GM23248 (cell line): Measurements from ENCODE around the gene PGD. TPM values are rescaled to one million over a fixed set of nuclear protein-coding genes. Genes with fewer than 3 reads are reported as not detected.

Experiments used
- DNase-seq: peaks from one replicate; pipeline ENCODE4 v3.0.0-alpha.2; 2015
- H2AFZ ChIP-seq: fragments of 200-600 bp; sonication (generic); 2 replicates; pipeline ENCODE4 v1.6.1; 2016; ENCODE audit warnings: antibody characterized with exemption
- H3F3A ChIP-seq: fragments of 200-600 bp; sonication (generic); 2 replicates; pipeline ENCODE4 v1.6.1; 2016; ENCODE audit warnings: mild to moderate bottlenecking, antibody characterized with exemption, mixed run types; ENCODE audit not compliant: insufficient read depth
- H3K27ac ChIP-seq: fragments of 200-600 bp; sonication (generic); 2 replicates; pipeline ENCODE4 v1.5.1; 2016; ENCODE audit warnings: mild to moderate bottlenecking
- H3K27me3 ChIP-seq: fragments of 200-600 bp; sonication (generic); replicated peaks from 2 replicates; pipeline ENCODE4 v1.6.1; 2016; ENCODE audit warnings: mild to moderate bottlenecking; ENCODE audit not compliant: insufficient read depth
- H3K36me3 ChIP-seq: fragments of 200-600 bp; sonication (generic); 2 replicates; pipeline ENCODE4 v1.6.1; 2016; ENCODE audit warnings: low read depth, mild to moderate bottlenecking
- H3K4me1 ChIP-seq: fragments of 200-600 bp; sonication (generic); 2 replicates; pipeline ENCODE4 v1.6.1; 2016; ENCODE audit warnings: mild to moderate bottlenecking; ENCODE audit not compliant: insufficient read depth
- H3K4me2 ChIP-seq: fragments of 200-600 bp; sonication (generic); one replicate; pipeline ENCODE4 v1.6.1; 2016; ENCODE audit warnings: mild to moderate bottlenecking; ENCODE audit not compliant: unreplicated experiment
- H3K4me3 ChIP-seq: fragments of 200-600 bp; sonication (generic); 2 replicates; pipeline ENCODE4 v1.5.1; 2016; ENCODE audit warnings: mild to moderate bottlenecking
- H3K79me2 ChIP-seq: fragments of 200-600 bp; sonication (generic); 2 replicates; pipeline ENCODE4 v1.6.1; 2016; ENCODE audit warnings: mild to moderate bottlenecking; ENCODE audit not compliant: insufficient read depth
- H3K9ac ChIP-seq: fragments of 200-600 bp; sonication (generic); 2 replicates; pipeline ENCODE4 v1.6.1; 2016; ENCODE audit warnings: mild to moderate bottlenecking
- H3K9me2 ChIP-seq: fragments of 200-600 bp; sonication (generic); 2 replicates; pipeline ENCODE4 v1.6.1; 2016; ENCODE audit warnings: mixed run types, mild to moderate bottlenecking, moderate library complexity; ENCODE audit not compliant: insufficient read depth
- H3K9me3 ChIP-seq: fragments of 200-600 bp; sonication (generic); one replicate; pipeline ENCODE4 v1.6.1; 2017; ENCODE audit warnings: low read depth
- H4K20me1 ChIP-seq: fragments of 200-600 bp; sonication (generic); 2 replicates; pipeline ENCODE4 v1.6.0; 2016; ENCODE audit not compliant: insufficient read depth
- EZH2 ChIP-seq: fragments of 200-600 bp; sonication (generic); IDR thresholded peaks from 2 replicates; pipeline ENCODE4 v1.6.1; 2018; ENCODE audit warnings: antibody characterized with exemption, mild to moderate bottlenecking; ENCODE audit not compliant: insufficient read depth, poor library complexity, severe bottlenecking
- EZH2phosphoT487 ChIP-seq: fragments of 200-600 bp; sonication (generic); IDR thresholded peaks from 2 replicates; pipeline ENCODE4 v1.6.1; 2018; ENCODE audit warnings: antibody characterized with exemption, moderate library complexity, mild to moderate bottlenecking, low read depth; ENCODE audit not compliant: insufficient read depth
- WGBS, 2 experiments: methylation state at CpG; one replicate each; pipeline ENCODE4 v1.1.6; 2015 to 2017; ENCODE audit warnings: low lambda C conversion rate in 2 of 2, low coverage in 1 of 2; ENCODE audit errors: missing lambda C conversion rate in 2 of 2; 5-methylcytosine and 5-hydroxymethylcytosine counted together
- in situ Hi-C: fragments of 300-500 bp; cut with MboI; formaldehyde crosslinking; loops from 2 replicates; pipeline ENCODE4 v1.15.0; 2020
- polyA plus RNA-seq: library from polyadenylated mRNA; unstranded; fragments of >200 nt; fragmentation: Nextera tagmentation; extraction: Ambion mirVana; gene quantifications from 2 replicates; pipeline ENCODE4 v1.2.1, GENCODE V29; 2016
- total RNA-seq: library from RNA; depleted of rRNA; stranded (reverse); fragments of >200 nt; shearing (Covaris generic); gene quantifications from 2 replicates; pipeline ENCODE4 v1.2.3, GENCODE V29; 2014

PGD gene
- total and polyA plus RNA-seq, 2 experiments from 2014 or later: 51.7 to 61.4 TPM

DNA sequence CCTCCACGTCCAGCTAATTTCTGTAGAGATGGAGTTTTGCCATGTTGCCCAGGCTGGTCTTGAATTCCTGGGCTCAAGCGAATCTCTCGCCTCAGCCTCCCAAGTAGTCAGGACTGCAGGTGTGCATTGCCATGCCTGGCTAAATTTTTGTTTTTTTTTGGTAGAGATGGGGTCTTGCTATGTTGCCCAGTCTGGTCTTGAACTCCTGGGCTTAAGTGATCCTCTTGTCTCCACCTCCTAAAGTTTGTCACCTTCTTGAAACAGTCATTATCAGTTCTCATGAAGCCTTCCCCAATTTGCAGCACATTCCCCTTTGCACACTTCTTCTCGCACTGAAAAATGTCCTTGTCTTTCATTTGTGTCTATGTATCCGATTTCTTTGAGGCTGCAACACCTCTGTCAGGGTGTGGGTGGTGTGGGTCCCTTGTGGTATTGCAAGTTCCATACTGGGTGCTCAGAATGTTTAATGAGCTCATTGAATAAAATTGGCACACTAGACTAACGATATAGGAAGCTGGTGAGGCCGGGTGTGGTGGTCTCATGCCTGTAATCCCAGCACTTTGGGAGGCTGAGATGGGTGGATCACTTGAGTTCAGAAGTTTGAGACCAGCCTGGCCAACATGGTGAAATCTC, 48.0 kb downstream of the PGD start:
- peaks cover 16% of the 10 kb centered on the region for H3K4me1 ChIP-seq
- no peaks in the 10 kb centered on the region for H4K20me1 ChIP-seq
- 98 to 99% methylated on average over 7 of the region's 7 CpGs for WGBS, 2 experiments
- no peak overlapping the region for H3K9ac ChIP-seq
- H3K9me2 ChIP-seq: no peaks in the 10 kb centered on the region
- no peaks in the 10 kb centered on the region for H3K9me3 ChIP-seq
- H3K36me3 ChIP-seq: no peaks in the 10 kb centered on the region
- H3K4me2 ChIP-seq: no peak overlapping the region
- no peak overlapping the region for H2AFZ ChIP-seq
- in situ Hi-C loops: no loop called here
- no peaks in the 10 kb centered on the region for H3K79me2 ChIP-seq
- no peak for TF ChIP-seq EZH2
- TF ChIP-seq EZH2phosphoT487: no peak
- H3K27ac ChIP-seq: no peak overlapping the region
- no peak overlapping the region for H3K4me3 ChIP-seq
- no peak for DNase-seq
- H3F3A ChIP-seq: peaks cover 18% of the 10 kb centered on the region
- no peaks in the 10 kb centered on the region for H3K27me3 ChIP-seq

DNA sequence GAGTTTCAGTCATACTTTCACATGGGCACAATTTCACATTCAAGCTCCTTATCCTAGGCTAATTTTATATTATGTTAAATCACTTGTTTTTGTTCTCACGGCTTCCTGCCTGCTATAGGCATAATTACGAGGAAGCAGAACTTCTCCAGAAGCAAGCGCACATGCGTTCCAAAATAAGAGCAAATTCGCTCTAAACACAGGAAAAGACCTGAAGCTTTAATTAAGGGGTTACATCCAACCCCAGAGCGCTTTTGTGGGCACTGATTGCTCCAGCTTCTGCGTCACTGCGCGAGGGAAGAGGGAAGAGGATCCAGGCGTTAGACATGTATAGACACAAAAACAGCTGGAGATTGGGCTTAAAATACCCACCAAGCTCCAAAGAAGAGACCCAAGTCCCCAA, 50.9 kb downstream of the PGD start, which contains the start of gene CORT:
Gene CORT (plus strand): TSS at position 281 of the 400 bp plus-strand sequence. CDS start 193 bp downstream, outside the sequence.
- peak within 1 kb of the TSS; percentile 54 for H3K9ac ChIP-seq
- H4K20me1 ChIP-seq: no peaks in the 10 kb centered on the region
- no peak for DNase-seq
- no peaks in the 10 kb centered on the region for H3K36me3 ChIP-seq
- peak within 1 kb of the TSS; percentile 65 for H3K27ac ChIP-seq
- peak within 1 kb of the TSS; percentile 65 for H3K4me3 ChIP-seq
- H3F3A ChIP-seq: peaks cover 20% of the 10 kb centered on the region
- no peaks in the 10 kb centered on the region for H3K9me3 ChIP-seq
- H3K27me3 ChIP-seq: no peaks in the 10 kb centered on the region
- H3K9me2 ChIP-seq: no peaks in the 10 kb centered on the region
- no peak for TF ChIP-seq EZH2phosphoT487
- TF ChIP-seq EZH2: no peak
- H3K4me2 ChIP-seq: peak within 1 kb of the TSS; percentile 87
- in situ Hi-C loops: no loop called here
- peaks cover 19% of the 10 kb centered on the region for H3K4me1 ChIP-seq
- no peaks in the 10 kb centered on the region for H3K79me2 ChIP-seq
- WGBS, 2 experiments: 98 to 99% methylated on average over 10 of the region's 10 CpGs
- peak within 1 kb of the TSS; percentile 81 for H2AFZ ChIP-seq

DNA sequence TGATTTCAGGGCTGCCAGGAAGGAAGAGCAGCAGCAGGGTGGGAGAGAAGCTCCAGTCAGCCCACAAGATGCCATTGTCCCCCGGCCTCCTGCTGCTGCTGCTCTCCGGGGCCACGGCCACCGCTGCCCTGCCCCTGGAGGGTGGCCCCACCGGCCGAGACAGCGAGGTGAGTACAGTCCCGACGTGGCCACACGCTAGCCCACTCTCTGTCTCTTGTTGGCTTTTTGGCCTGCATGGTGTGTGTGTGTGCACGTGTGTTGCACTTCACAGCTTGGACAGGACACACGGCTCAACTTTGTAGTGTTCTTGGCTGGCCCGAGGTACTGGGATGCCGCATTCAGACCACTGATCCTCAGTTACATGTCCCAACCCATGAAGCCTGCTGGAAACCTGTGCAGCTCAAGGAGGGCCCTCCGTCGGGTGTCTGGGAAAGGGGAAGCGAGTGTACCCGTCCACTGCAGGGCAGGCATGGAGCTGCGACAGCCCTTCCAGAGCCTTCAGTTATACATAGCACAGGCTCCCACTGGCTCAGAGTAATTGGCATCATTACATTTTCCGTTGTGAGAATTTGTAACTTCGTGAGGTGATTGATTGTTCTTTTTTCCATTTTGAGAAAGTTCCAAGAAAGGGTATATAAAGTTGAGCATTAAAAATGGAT, 51.4 kb downstream of the PGD start:
- Histone ChIP-seq H2AFZ (peak overlapping the region; percentile 81), H3K9ac (peak overlapping the region; percentile 54), H4K20me1 (no peaks in the 10 kb centered on the region), H3K4me1 (peaks cover 19% of the 10 kb centered on the region), H3K4me3 (peak overlapping the region; percentile 65; the same call in 1 of the 2 replicates), H3K9me3 (no peaks in the 10 kb centered on the region), H3F3A (peaks cover 20% of the 10 kb centered on the region), H3K36me3 (no peaks in the 10 kb centered on the region), H3K9me2 (no peaks in the 10 kb centered on the region), H3K4me2 (peak overlapping the region; percentile 87), H3K27ac (peak overlapping the region; percentile 65), H3K27me3 (no peaks in the 10 kb centered on the region), H3K79me2 (no peaks in the 10 kb centered on the region)
- TF ChIP-seq EZH2 (no peak), EZH2phosphoT487 (no peak)
- in situ Hi-C loops: no loop called here
- DNase-seq: no peak
- 76 to 80% methylated on average over 19 of the region's 21 CpGs for WGBS, 2 experiments

DNA sequence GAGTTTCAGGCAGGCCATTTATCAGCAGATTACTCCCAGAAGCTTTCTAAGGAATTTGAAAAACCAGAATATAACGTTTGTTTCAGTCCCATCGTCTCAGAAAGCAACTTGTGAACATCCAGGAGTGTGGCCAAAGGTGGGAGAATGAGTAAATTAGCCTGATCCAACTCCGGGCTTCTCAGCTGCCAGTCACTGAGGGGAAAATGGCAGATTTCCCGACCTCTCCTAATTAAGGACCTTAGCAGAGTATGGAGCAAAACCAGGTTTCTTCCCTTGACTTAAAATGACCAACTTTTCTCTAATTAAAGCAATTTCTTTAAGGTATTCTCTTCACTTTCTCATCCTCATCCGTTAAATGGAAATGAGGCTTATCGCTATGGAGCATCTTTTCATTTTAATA, 52.0 kb downstream of the PGD start:
- no peak for TF ChIP-seq EZH2phosphoT487
- no peak for TF ChIP-seq EZH2
- no peaks in the 10 kb centered on the region for H4K20me1 ChIP-seq
- WGBS, 2 experiments: 4 to 7% methylated on average over 6 of the region's 6 CpGs
- H3K27me3 ChIP-seq: no peaks in the 10 kb centered on the region
- peak overlapping the region; percentile 87 for H3K4me2 ChIP-seq
- no peaks in the 10 kb centered on the region for H3K9me3 ChIP-seq
- H3K79me2 ChIP-seq: no peaks in the 10 kb centered on the region
- peak overlapping the region; percentile 65 for H3K27ac ChIP-seq
- H3F3A ChIP-seq: peaks cover 20% of the 10 kb centered on the region
- H2AFZ ChIP-seq: peak overlapping the region; percentile 81
- H3K4me3 ChIP-seq: peak overlapping the region; percentile 65
- no peaks in the 10 kb centered on the region for H3K9me2 ChIP-seq
- H3K4me1 ChIP-seq: peaks cover 19% of the 10 kb centered on the region
- H3K36me3 ChIP-seq: no peaks in the 10 kb centered on the region
- in situ Hi-C loops: no loop called here
- peak; percentile 34 for DNase-seq
- peak overlapping the region; percentile 54 for H3K9ac ChIP-seq
